Measurements from ENCODE around the gene ADAMTS2. TPM values are rescaled to one million over a fixed set of nuclear protein-coding genes. Genes with fewer than 3 reads are reported as not detected.
"Not testable (repeated sequence)": the region's sequence is repeated elsewhere in the genome, so short reads cannot be mapped to it uniquely, and the experiment has no call there.

Gene ADAMTS2
- total RNA-seq, 1 experiment from 2014 or later = not detected

GRCh38 chr5:179327021-179327735 lies 18.1 kb downstream of the ADAMTS2 start:
- Histone ChIP-seq H3K9me3 (replicated peaks) (no peaks in the 10 kb centered on the region), H3K36me3 (no peaks in the 10 kb centered on the region), H3K4me3 (no peak overlapping the region), H3K4me1 (no peaks in the 10 kb centered on the region), H3K27me3 (no peaks in the 10 kb centered on the region), H3K27ac (no peak overlapping the region)
- no peak for DNase-seq

DNA sequence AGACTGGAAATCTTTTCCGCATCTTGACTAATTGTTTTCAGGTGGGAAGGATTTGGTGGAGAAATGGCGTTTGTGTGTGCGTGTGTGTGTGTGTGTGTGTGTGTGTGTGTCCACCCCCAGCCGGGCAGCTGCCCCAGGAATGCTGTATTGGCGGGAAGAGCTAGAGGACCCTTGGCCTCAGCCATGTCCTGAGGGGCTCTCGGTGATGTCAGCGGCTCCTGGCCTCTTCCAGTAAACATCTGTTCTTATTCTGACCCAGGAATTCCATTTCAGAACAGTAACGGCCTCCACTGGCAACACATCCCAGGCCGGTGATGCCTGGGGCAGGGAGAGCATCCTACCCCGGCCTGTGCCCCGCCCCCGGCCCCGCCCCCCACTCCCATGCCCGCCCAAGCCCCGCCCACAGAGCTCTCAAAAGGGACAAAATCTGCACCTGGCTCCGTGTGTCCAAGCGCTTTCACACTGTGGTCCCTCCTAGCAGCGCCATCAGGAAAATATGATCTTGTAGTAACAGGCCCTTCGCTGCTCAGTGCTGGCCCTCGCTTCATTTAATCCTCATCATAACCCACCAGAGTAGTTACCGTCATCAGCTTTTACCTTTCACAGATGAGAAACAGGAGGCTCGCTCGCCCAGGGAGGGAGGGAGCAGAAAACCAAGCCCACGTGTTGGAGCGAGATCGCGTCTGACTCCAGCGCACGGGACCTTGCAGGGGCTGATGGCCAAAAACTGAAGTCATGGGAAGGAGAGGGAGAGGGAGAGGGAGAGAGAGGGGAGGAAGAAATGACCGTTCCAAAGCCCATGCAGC lies 18.9 kb downstream of the ADAMTS2 start:
- Histone ChIP-seq H3K27me3 (no peaks in the 10 kb centered on the region), H3K36me3 (no peaks in the 10 kb centered on the region), H3K9me3 (replicated peaks) (no peaks in the 10 kb centered on the region), H3K27ac (no peak overlapping the region), H3K4me3 (no peak overlapping the region), H3K4me1 (no peaks in the 10 kb centered on the region)
- no peak for DNase-seq

DNA sequence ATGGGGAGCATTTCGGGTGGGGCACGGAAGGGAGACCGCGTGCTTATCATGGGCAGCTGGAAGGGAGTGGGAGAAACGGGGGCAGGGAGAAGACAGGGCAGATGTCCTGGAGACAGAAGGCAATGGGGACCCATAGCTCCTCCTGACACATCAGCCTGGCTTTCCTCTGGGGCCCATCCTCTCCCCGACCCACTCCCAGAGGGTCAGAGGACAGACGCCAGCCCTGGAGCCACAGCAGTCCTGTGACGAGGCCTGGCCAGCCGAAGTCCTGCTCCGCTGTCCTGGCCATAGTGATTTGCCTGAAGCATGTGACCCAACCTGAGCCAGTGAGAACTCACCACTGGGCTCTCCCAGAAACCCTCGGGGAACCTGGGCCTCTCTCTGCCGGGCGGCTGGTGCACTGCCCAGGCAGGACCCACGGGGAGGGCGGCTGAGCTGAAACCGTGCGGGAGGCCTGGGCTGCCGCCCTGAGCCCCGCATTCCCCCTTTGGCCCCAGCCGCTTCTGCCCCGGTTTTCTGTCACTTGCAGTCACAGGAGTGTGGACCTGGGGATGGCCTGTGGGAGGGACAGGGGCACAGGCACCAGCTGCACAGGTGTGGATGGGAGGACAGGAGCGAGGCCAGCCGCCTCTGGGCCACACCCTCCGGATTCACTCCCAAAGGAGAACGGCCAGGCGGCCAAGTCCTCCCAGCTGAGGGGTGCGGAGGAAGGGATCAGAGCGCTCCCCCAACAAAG lies 19.8 kb downstream of the ADAMTS2 start:
- Histone ChIP-seq H3K4me3 (no peak overlapping the region), H3K27ac (no peak overlapping the region), H3K27me3 (no peaks in the 10 kb centered on the region), H3K9me3 (replicated peaks) (no peaks in the 10 kb centered on the region), H3K36me3 (no peaks in the 10 kb centered on the region), H3K4me1 (no peaks in the 10 kb centered on the region)
- no peak for DNase-seq

DNA sequence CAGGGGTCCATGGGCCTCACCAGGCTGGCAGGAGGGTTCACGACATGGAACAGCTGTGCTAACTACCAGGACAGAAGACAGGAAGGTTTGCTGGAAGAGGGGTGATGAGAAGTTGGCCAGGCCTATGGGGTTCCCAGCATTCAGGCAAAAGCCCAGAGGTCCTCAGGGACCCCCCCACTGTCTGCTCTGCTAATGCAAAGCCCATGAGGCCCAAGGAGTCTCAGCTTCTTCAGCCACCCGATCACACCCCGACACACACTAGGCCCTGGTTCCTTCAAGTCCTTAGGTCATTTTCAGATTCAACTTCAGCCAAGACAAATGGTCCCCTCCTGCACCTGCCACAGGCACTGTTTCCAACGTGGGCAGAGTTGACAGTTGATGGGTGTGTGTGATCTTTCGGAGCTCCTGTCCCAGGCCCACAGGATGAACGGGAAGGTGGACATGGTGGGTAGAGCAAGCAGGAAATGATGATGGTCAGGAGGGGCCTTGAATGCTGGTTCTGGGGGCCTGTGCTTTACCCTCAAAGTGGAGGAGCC lies 20.4 kb downstream of the ADAMTS2 start:
- DNase-seq = no peak
- Histone ChIP-seq H3K9me3 (replicated peaks) (no peaks in the 10 kb centered on the region), H3K36me3 (no peaks in the 10 kb centered on the region), H3K27me3 (no peaks in the 10 kb centered on the region), H3K4me3 (no peak overlapping the region), H3K27ac (no peak overlapping the region), H3K4me1 (no peaks in the 10 kb centered on the region)

DNA sequence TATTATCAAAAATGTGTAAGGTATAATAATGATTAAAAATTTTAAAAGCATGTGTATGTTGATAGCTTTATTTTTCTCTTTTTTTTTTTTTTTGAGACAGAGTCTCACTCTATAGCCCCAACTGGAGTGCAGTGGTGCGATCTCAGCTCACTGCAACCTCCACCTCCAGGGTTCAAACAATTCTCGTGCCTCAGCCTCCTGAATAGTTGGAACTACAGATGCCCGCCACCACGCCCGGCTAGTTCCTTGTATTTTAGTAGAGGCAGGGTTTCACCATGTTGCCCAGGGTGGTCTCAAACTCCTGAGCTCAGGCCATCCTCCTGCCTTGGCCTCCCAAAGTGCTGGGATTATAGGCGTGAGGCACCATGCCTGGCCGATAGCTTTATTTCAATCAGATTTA lies 20.9 kb downstream of the ADAMTS2 start:
- not testable (repeated sequence) for DNase-seq; H3K36me3 ChIP-seq; H3K27me3 ChIP-seq; H3K27ac ChIP-seq; H3K4me3 ChIP-seq; H3K4me1 ChIP-seq; H3K9me3 ChIP-seq (replicated peaks)

- Histone ChIP-seq H3K9me3 (replicated peaks) (no peaks in the 10 kb centered on the region), H3K27ac (no peak overlapping the region), H3K27me3 (no peaks in the 10 kb centered on the region), H3K4me3 (no peak overlapping the region), H3K36me3 (no peaks in the 10 kb centered on the region), H3K4me1 (no peaks in the 10 kb centered on the region)
- DNase-seq = no peak
Measured at GRCh38 chr5:179323026-179323870, 22.0 kb downstream of the ADAMTS2 start.

DNA sequence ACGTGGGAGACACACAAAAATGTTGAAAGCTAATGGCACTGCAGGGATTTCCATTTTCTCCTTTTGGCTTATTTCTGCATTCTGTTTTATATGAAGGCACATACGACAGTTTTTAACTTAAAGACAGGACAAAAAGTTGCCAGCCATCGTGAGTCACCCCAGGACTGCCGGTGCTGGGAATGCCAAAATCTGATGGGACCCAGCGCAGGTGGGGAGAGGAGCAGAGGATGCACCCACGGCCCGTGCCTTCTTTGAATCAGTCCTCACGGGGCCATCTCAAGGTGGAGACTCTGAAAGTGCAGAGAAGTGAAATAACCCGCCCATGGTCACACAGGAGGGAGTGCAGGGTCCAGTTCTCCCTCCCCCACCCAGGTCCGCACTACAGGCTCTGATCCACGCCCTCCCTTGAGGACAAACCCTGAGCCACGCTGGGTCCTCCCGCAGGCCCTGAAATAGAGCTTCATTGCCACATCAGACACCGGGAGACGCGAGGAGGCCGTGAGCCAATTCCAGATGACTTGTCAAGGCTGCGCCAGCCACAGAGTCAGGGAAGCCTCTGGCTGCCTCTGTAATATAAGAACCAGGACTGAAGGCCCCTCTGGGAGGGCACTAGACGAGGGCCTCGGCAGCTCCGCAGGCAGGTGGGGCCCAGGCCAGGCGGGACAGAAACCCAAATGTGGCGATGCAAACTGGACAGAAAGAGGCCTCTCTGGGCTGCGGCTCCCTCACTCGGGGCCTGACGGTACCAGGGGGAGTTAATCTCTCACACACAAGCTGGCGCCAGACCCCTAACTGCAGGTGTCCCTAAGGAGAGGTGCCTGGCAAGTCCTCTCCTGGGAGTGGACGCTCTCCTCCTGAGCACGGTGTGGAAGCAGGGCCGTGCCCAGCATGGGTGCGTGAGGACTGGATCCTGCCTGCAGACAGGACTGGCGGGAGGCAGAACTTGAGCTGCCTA lies 22.9 kb downstream of the ADAMTS2 start:
- no peaks in the 10 kb centered on the region for H3K36me3 ChIP-seq
- no peaks in the 10 kb centered on the region for H3K4me1 ChIP-seq
- DNase-seq = no peak
- H3K27ac ChIP-seq = no peak overlapping the region
- H3K4me3 ChIP-seq = no peak overlapping the region
- no peaks in the 10 kb centered on the region for H3K27me3 ChIP-seq
- H3K9me3 ChIP-seq (replicated peaks) = no peaks in the 10 kb centered on the region

- H3K36me3 ChIP-seq = no peaks in the 10 kb centered on the region
- no peak overlapping the region for H3K27ac ChIP-seq
- no peak for DNase-seq
- no peak overlapping the region for H3K4me3 ChIP-seq
- H3K9me3 ChIP-seq (replicated peaks) = no peaks in the 10 kb centered on the region
- H3K27me3 ChIP-seq = no peaks in the 10 kb centered on the region
- H3K4me1 ChIP-seq = no peaks in the 10 kb centered on the region
Measured at GRCh38 chr5:179321206-179321987, 23.9 kb downstream of the ADAMTS2 start.

DNA sequence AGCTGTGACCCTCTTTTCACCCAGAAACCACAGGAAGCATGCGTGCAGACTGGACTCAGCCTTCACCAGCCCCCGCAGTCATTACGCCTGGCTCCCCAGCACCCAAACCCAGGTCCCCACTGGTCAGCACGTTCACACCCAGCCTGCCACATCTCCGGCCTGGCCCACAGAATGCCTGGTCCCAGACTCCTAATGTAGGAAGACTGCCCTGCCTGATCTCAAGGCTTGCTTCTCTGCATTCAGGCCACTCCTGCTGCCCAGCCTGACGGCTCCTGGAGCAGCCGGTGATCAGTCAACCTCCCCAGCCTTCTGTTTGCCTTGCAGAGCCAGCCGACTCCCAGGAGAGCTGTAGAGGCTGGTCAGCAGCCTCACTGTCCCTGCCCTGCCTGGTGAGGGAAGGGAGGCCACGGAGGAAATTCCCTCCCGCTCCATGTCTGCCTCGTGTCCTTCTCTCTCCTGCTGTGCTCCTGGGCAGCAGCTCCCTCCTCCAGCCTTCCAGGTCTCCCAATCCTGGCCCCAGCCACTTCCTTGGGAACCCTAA lies 25.4 kb downstream of the ADAMTS2 start:
- no peak overlapping the region for H3K27ac ChIP-seq
- no peaks in the 10 kb centered on the region for H3K36me3 ChIP-seq
- no peaks in the 10 kb centered on the region for H3K27me3 ChIP-seq
- DNase-seq = no peak
- no peak overlapping the region for H3K4me3 ChIP-seq
- no peaks in the 10 kb centered on the region for H3K4me1 ChIP-seq
- H3K9me3 ChIP-seq (replicated peaks) = no peaks in the 10 kb centered on the region

DNA sequence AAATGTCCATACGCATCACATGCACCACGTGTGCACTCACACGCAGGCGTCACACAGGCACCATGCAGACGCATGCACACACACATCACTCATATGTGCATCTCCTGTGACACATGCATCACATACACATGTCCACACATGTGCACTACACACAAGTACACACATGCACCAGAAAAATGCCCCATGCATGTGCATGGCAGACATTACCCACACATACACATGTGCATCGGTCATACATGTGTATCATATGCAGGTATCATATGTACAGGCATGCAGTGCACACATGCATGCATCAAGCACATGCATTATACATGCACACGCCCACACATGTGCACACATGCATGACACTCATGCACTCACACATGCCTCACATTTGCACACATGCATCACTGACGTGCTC lies 26.1 kb downstream of the ADAMTS2 start:
- H3K4me1 ChIP-seq = no peaks in the 10 kb centered on the region
- no peak overlapping the region for H3K27ac ChIP-seq
- no peak overlapping the region for H3K4me3 ChIP-seq
- no peak for DNase-seq
- H3K36me3 ChIP-seq = no peaks in the 10 kb centered on the region
- H3K9me3 ChIP-seq (replicated peaks) = no peaks in the 10 kb centered on the region
- no peaks in the 10 kb centered on the region for H3K27me3 ChIP-seq

- Histone ChIP-seq H3K4me1 (no peaks in the 10 kb centered on the region), H3K9me3 (replicated peaks) (no peaks in the 10 kb centered on the region), H3K36me3 (no peaks in the 10 kb centered on the region), H3K27me3 (no peaks in the 10 kb centered on the region), H3K27ac (no peak overlapping the region), H3K4me3 (no peak overlapping the region)
- DNase-seq = peak; percentile 29 to 43
Measured at GRCh38 chr5:179318221-179318955, 26.9 kb downstream of the ADAMTS2 start.
